ENCODE results near the gene CHST4.
"Not testable (repeated sequence)": the region's sequence is repeated elsewhere in the genome, so short reads cannot be mapped to it uniquely, and the experiment has no call there.

The CHST4 gene

DNA sequence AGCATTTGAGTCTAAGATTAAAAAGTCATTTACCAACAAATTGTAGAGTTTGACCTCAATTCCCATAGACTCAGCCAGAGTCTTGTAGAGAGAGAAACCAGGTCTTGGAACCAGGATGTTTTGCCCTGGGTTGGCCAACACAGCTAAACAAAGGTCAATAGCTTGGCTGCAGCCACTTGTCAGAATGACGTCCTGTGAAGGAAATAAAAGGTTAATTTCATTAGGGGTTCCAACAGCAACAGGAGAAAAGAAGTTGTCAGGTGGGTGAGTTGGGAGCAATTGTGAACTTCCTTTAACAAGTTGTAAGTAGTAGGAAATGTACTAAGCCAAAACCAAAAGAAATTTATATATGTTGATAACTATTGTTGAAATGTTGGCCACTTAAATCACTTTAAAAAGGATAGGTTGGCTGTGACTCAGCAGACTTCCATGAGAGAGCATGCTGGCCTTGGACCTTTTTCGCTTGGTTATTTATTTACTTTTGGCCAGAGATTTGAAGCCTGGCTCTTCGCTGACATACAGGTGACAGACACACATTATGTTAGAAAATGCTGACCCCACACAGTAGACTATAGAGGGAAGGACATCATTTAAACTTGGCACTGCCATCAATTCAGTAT, 46.4 kb downstream of the CHST4 start:
- no peak for DNase-seq

DNA sequence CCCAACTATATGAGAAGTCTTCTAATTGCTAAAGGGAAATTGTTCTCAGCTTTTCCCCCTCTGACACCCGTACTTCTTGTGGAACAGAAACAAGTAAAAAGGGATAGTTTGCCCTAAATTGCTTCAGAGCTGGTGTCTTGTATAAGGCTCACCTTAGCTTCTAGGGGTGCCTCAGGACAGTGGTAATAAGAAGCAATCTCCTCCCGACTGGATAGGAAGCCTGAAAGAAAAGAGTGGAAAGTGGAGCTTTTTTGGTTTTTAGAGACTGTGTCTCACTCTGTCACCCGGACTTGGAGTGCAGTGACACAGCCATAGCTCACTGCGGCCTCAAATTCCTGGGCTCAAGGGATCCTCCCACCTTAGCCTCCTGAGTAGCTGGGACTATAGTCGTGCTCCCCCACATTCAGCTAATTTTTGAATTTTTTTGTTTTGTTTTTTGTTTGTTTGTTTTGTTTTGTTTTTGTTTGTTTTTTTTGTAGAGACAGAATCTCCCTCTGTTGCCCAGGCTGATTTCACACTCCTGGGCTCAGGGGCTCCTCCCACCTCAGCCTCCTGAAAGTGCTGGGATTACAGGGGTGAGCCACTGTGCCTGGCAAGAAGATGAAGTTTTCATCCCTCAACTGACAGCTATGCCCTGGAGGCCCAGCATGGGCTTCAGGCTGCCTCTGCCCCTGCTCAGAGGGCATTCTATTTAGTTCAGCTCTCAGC, 47.3 kb downstream of the CHST4 start:
- no peak for DNase-seq

DNA sequence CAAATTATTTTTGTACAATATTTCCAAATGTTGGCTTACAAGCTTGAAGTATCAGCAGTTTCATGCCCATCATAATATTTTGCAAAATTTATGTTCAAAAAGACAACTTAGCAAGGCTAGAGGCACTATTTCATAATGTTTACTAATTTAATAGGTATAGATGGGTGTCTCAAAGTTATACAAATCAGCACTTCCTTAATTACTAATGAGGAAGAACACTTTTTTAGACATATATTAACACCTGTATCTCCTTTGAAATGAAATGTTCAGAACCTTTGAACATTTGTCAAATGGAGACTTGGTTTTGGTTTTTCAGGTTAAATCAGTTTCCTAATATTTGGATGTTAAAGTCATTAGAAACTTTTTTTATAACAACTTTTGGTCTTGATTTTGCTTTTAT, 48.5 kb downstream of the CHST4 start:
- no peak for DNase-seq

DNA sequence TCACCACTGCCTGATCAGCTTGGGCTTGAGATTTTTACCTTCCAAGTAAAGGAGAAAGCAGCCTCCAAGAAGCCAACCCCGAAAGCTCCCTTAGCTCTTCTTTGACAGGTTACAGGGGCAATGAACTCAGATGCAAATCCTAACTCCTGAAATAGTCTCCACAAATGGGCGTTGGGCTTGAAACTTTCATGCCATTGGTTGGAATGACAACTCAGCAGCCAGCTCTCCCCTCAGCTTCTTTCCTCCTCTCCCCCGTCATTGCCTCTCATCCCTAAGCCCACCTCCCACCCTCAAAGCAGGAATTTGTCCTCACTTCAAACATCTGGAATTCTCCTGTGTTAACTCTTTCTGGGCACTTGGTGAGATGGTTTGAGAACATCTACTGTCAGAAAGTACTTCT, 50.7 kb downstream of the CHST4 start, which contains the start of gene TAT:
Gene TAT, minus strand, starts transcription at position 122 of the 400 bp plus-strand sequence. CDS start 677 bp downstream, outside the sequence.
- no peak for DNase-seq

DNA sequence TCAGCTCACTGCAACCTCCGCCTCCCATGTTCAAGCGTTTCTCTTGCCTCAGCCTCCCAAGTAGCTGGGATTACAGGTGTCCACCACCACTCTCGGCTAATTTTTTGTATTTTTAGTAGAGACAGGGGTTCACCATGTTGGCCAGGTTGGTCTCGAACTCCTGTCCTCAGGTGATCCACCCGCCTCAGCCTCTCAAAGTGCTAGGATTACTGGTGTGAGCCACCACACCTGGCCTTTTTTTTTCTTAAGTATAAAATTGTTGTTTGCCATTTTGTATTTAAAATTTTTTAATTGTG, 56.3 kb downstream of the CHST4 start:
- DNase-seq = not testable (repeated sequence)

DNA sequence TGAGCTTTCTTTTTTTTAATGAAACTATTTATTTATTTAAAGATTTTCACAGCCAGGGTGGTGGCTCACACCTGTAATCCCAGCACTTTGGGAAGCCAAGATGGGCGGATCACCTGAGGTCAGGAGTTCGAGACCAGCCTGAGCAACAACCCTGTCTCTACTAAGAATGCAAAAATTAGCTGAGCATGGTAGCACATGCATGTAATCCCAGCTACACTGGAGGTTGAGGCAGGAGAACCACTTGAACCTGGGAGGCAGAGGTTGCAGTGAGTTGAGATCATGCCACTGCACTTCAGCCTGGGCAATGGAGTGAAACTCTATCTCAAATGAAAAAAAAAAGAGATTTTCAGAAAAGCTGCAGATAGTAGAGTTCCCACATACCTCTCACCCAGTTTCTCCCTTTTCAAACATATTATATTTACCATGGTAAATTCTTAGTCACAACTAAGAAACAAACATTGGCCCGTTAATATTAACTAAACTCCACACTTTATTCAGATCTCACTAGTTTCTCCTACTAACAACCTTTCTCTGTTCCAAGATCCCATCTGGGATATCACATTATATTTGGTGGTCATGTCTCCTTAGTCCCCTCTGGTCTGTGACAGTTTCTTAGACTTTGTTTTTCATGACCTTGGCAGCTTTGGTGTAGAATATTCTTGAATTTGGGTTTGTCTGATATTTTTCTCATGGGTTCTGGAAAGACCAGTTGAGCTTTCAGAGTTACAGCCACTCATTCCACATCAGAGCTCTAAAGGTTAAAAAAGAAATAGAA, 58.5 kb downstream of the CHST4 start:
- DNase-seq = no peak

DNA sequence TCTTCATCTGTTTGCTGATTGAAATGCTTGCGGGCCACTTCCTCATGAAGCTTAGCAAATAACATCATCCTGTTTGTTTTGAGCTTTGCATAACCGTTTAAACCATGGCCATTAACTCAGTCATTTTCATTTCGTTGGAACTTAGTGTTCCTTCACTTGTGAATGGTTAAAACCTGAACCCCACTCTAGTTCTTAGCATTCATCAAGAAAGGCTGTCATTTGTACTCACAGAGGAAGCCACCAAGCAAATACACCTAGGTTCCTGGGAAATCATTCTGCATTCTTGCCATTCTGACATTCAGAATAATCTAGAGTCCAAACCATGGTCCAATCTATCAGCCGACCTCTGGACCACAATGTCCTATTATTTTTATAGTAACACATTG, 59.1 kb downstream of the CHST4 start:
- no peak for DNase-seq
